Pancreas (tissue), 10 donors: ENCODE data around the gene GRIA4. TPM values are rescaled to one million over a fixed set of nuclear protein-coding genes. Genes with fewer than 3 reads are reported as not detected.
A peak's percentile ranks its signal among the peaks of the same experiment; 100 is the strongest.

ENCODE experiments used
- ATAC-seq, 4 donors: fragments of 200-7000 bp; cut with Tn5 transposase; one replicate each; pipeline versions ENCODE4 v1.8.0 to v1.9.1; 2020; ENCODE audit warnings: mild to moderate bottlenecking in 4 of 4, moderate library complexity in 4 of 4
- DNase-seq, 6 donors: peaks; one replicate each; pipeline ENCODE4 v3.0.0-alpha.2; 2020
- FAIRE-seq: peaks from 2 replicates; lab custom pipeline; 2012; peaks lifted over from hg19 to GRCh38; lab: Jason Lieb, UNC
- H3K27ac ChIP-seq, 4 donors: fragments of 200-600 bp; sonication (generic); 1 replicate in 3 of 4; 2 replicates in 1 of 4; pipeline versions ENCODE4 v1.5.0 to v1.8.0; 2020
- H3K27me3 ChIP-seq, 4 donors: fragments of 200-600 bp; one replicate each; pipeline ENCODE4 v1.8.0; 2021
- H3K36me3 ChIP-seq, 3 donors: fragments of 200-600 bp; sonication (generic) in 1 of 3; one replicate each; pipeline versions ENCODE4 v1.5.0 to v1.8.0; 2020 to 2021
- H3K4me1 ChIP-seq, 3 donors: fragments of 200-600 bp; one replicate each; pipeline ENCODE4 v1.8.0; 2021
- H3K4me3 ChIP-seq, 4 donors: fragments of 200-600 bp; sonication (generic) in 2 of 4; one replicate each; pipeline versions ENCODE4 v1.5.0 to v1.8.0; 2020 to 2021
- H3K9me3 ChIP-seq, 4 donors: fragments of 200-600 bp; one replicate each; pipeline ENCODE4 v1.8.0; 2021
- WGBS, 2 donors: extraction: QIAGEN DNeasy Blood & Tissue Kit; methylation state at CpG; one replicate each; pipeline ENCODE4 v1.1.7; 2013; 5-methylcytosine and 5-hydroxymethylcytosine counted together
- intact Hi-C, 3 donors: fragments of 100-400 bp; cut with DNase I; formaldehyde crosslinking; loops; one replicate each; pipeline versions ENCODE4 v1.11.1 to v1.14.2; 2022
- polyA plus RNA-seq, 2 donors: library from polyadenylated mRNA; stranded (reverse); fragments of 200-250 nt; gene quantifications; one replicate each; pipeline ENCODE4 v1.2.3, GENCODE V29; 2013
- total RNA-seq, 6 donors: library from RNA; stranded (reverse); fragmentation: NEBNext Ultra II Directional in 4 of 6; extraction: Animal tissue kit (Norgen Biotek cat#: 25700) in 4 of 6; gene quantifications; one replicate each; pipeline versions ENCODE4 v1.2.1 to v1.2.4, GENCODE V29; 2021 to 2023
- TF ChIP-seq, protein P1 (sequence below), 4 donors: fragments of 200-600 bp; sonication (generic) in 3 of 4; IDR thresholded peaks; one replicate each; pipeline versions ENCODE4 v1.5.0 to v1.8.0; 2021; ENCODE audit warnings: antibody characterized with exemption in 4 of 4
- donor health status: healthy with polysubstance abuse.
- donor health status: DM: no; HTN: no; CAD: no; lungs with moderate emphysema.
- donor health status: DM: no; HTN: no; CAD: no.
- donor health status: control.
- donor health status: control.
- donor health status: Bipolar disorder and iron deficiency.
- donor health status: DM: yes; HTN: yes; CAD: no.
- donor health status: DM: no; HTN: no; CAD: no.
- donor health status: DM: no; HTN: no; CAD: no.
- donor health status: DM: yes; HTN: yes; CAD: no.

The GRIA4 gene
- total RNA-seq (1 to 10 TPM in 3 of 6 donors, under 1 TPM in 3; 0.22 to 1.9 (median 0.93) TPM), polyA plus RNA-seq (1 to 10 TPM; 1.3 to 2.4 TPM)

DNA sequence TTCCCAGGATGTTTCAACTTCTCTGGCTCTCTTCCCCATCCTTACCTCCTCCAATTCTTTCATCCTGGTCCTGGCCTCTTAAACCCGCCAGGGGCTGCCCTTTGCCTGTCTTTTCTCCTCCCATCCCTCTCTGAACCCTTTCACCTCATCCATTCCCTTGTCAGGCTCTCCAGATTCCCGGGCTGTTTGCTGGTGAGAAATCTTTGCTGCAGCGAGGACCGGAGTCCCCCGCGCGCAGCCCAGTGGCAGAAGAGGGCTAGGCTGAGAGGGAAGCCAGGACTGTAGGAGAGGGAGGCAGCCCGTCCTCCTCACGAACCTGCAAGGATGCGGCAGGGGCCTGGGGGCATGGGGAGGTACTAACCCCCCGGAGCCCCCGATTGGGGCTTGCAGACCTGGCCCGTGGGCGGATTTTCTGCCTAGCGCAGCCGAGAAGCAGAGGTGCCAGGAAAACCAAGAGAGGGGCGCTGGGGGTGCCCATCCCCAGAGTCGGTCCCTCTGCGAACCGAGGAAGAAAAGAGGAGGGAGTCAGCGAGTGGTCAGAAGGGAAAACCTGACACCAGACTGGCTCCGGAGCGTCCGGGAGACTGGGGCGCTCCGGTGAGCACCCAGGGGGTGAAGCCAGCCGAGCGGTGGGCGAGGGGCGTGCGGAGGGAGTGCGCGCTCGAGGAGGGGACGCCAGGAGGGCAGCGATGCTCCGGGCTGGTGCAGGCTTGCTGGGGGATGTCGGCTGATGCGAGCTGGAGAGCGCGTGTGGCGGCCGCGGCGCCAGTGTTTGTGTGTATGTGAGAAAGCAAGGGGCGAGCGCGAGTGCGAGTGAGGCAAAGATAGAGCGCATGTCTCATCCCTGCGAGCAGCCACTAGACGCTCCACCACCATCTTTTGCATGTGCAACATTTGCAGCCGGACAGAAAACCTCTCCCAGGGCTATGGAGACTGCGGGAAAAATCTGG, at the start of gene GRIA4:
Gene GRIA4 (plus strand): TSS at position 242 of the 950 bp plus-strand sequence. CDS start 925 bp downstream, outside the sequence.
- WGBS, 2 donors, result 1% methylated on average over 54 of the region's 54 CpGs
- ATAC-seq, result peak; percentile 40 to 84 (median 78)
- peak; percentile 2 to 69 (median 22) for DNase-seq

DNA sequence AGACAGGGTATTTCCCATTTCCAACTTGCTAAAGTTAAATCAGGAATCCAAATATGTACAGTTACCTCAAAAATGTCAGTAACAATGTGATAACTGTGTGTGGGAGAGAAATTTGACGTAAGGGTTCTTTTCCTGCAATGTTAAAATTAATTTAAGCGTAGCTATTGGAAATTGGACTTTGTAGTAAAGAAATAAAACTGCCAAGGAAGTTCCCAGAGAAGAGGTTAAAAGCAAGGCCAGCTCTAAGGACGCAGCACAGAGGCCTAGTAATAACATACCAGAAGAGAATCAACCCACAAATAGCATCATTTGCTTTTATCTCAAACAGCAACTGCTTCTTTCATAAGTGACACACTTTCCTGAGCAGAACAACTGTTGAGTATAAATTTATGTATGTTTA, 36.8 kb upstream of the GRIA4 start:
- H3K27me3 ChIP-seq, result no peaks in the 10 kb centered on the region
- FAIRE-seq (no peak), DNase-seq (no peak), ATAC-seq (no peak)
- no peak overlapping the region for H3K4me3 ChIP-seq
- intact Hi-C loops, result no loop called here
- no peaks in the 10 kb centered on the region for H3K9me3 ChIP-seq
- TF ChIP-seq, protein P1, sequence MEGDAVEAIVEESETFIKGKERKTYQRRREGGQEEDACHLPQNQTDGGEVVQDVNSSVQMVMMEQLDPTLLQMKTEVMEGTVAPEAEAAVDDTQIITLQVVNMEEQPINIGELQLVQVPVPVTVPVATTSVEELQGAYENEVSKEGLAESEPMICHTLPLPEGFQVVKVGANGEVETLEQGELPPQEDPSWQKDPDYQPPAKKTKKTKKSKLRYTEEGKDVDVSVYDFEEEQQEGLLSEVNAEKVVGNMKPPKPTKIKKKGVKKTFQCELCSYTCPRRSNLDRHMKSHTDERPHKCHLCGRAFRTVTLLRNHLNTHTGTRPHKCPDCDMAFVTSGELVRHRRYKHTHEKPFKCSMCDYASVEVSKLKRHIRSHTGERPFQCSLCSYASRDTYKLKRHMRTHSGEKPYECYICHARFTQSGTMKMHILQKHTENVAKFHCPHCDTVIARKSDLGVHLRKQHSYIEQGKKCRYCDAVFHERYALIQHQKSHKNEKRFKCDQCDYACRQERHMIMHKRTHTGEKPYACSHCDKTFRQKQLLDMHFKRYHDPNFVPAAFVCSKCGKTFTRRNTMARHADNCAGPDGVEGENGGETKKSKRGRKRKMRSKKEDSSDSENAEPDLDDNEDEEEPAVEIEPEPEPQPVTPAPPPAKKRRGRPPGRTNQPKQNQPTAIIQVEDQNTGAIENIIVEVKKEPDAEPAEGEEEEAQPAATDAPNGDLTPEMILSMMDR (IDR thresholded peaks at IDR 0.05), result no peak
- WGBS, 2 donors, result 48 to 66% methylated on average over 3 of the region's 3 CpGs
- no peak overlapping the region for H3K27ac ChIP-seq
- no peaks in the 10 kb centered on the region for H3K36me3 ChIP-seq
- no peaks in the 10 kb centered on the region for H3K4me1 ChIP-seq

More for the DNA sequence above, at the start of gene GRIA4:
- intact Hi-C loops, result no loop called here
- Histone ChIP-seq H3K9me3 (no peaks in the 10 kb centered on the region), H3K27ac (no peak within 1 kb of the TSS), H3K27me3 (peaks cover 0 to 39% (median 4%) of the 10 kb centered on the region in 4 donors), H3K4me1 (peaks cover 0 to 10% (median 0%) of the 10 kb centered on the region in 3 donors), H3K4me3 (peak within 1 kb of the TSS; percentile 10 to 38 (median 24)), H3K36me3 (no peaks in the 10 kb centered on the region)
- no peak for FAIRE-seq
- TF ChIP-seq, protein P1 (IDR thresholded peaks at IDR 0.05), result no peak

DNA sequence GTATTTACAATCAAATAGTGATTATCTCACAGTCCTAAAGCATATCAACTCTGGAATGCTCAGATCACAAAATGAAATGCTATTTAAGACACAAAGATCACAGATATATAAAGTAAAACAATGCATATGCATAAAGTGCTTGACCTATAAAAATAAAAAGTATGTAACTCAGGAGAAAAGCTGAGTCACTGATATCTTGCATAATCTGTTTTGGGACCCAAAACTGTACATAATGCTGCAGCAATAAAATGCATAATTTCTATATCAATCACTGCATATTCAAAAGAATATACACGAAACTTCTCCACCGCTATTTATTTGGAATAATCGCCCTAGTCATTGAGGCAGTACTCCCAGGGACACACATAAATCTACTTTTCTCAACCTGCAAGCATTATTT, 34.9 kb upstream of the GRIA4 start:
- FAIRE-seq, result no peak
- TF ChIP-seq, protein P1 (IDR thresholded peaks at IDR 0.05), result no peak
- intact Hi-C loops, result no loop called here

DNA sequence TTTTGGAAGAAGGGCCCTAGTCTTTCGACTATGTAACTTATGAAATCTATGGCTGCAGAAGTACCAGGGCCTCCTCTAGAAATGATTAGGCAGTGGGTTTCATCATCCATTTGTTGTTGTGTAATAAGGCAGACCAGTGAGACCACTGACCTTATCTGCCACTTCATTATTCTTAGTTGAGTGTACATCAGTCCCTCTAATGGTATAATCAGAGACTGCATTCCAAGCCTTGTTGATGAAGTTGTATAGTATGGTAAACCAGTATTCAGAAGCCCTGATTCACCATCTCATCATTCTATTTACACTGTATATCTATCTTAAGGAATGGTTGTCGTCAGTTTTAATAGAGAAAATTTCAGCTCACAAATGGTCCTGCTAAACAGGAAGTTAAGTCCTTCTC, 32.2 kb upstream of the GRIA4 start:
- FAIRE-seq (no peak), ATAC-seq (no peak), DNase-seq (no peak)
- Histone ChIP-seq H3K27ac (no peak overlapping the region), H3K9me3 (no peaks in the 10 kb centered on the region), H3K4me3 (no peak overlapping the region), H3K4me1 (no peaks in the 10 kb centered on the region), H3K36me3 (no peaks in the 10 kb centered on the region), H3K27me3 (no peaks in the 10 kb centered on the region)
- TF ChIP-seq, protein P1 (IDR thresholded peaks at IDR 0.05), result no peak
- intact Hi-C loops, result no loop called here
- WGBS, 2 donors, result 56 to 61% methylated on average over 2 of the region's 2 CpGs

More for the DNA sequence above, 34.9 kb upstream of the GRIA4 start:
- WGBS, 2 donors, result 81 to 87% methylated on average over 3 of the region's 3 CpGs
- DNase-seq (no peak), ATAC-seq (no peak)
- no peaks in the 10 kb centered on the region for H3K36me3 ChIP-seq
- H3K27ac ChIP-seq, result no peak overlapping the region
- no peaks in the 10 kb centered on the region for H3K4me1 ChIP-seq
- no peak overlapping the region for H3K4me3 ChIP-seq
- no peaks in the 10 kb centered on the region for H3K9me3 ChIP-seq
- H3K27me3 ChIP-seq, result no peaks in the 10 kb centered on the region
